Stimulated activated CD4-positive, alpha-beta T cell treated with anti-CD3 and anti-CD28 coated beads, Interleukin-12 subunit alpha, Interleukin-12 subunit beta, amount 100 ng/mL, for 24 hours (primary cell): Measurements from ENCODE around the gene RAPSN.

ENCODE experiments used
- DNase-seq, 2 experiments: peaks; one replicate each; pipeline ENCODE4 v3.0.0-alpha.2; 2020; ENCODE audit warnings: low read depth in 2 of 2

RAPSN gene

DNA sequence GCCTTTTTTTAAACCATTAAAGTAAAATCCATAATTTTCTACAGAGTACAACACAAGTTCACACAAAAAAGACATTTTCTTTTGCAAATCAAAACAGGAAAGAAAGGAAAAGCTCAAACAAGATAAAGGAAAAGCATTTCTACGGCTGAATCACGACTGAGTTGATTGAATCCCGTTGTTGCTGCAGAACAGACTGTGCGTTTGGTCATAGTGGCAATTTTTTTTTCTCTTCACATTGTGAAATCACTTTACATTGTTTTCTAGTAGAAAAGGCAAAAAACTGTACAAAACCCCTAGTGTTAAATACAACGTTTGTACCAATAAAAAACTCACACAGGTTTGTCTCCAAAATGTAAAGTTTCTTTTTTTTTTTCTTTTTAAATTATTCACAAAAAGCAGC is 17.3 kb upstream of the RAPSN start:
- DNase-seq: no peak

DNA sequence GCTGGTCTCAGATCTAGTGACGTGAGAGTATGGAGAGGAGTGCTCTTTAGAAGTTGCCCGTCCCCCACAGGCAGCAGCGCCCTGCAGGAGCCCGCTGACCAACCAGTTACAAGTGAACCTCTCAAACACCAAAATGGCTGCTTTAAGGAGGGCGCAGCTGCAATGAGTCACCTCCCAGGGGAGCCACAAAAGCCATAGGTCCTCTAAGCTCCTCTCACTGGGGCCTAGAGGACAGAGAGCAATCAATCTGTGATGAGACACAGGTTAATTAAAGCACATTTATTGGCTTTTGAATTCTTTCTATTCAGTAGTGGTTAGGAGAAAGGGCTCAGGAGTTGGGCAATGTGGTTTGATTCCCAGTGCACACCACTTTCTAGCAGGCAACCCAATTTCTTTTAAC is 15.5 kb upstream of the RAPSN start:
- no peak for DNase-seq

DNA sequence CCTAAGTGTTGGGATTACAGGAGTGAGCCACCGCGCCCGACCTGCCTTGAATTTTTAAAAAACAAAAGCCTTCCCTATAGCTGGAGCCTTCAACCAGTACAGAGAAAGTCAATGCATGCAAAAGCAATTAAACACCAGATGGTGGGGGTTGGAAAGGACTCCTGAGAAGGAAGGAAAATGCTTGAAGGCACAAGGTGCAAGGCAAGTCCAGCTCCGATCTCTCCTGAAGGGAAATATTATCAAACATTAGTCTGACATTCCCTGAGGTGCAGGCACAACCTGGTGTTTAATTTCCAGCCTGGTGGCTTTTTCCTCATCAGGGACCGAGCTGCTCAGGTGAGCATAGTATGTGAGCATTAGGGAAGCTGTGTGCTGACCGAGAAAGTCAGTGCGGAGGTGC is 12.9 kb upstream of the RAPSN start:
- DNase-seq: no peak

DNA sequence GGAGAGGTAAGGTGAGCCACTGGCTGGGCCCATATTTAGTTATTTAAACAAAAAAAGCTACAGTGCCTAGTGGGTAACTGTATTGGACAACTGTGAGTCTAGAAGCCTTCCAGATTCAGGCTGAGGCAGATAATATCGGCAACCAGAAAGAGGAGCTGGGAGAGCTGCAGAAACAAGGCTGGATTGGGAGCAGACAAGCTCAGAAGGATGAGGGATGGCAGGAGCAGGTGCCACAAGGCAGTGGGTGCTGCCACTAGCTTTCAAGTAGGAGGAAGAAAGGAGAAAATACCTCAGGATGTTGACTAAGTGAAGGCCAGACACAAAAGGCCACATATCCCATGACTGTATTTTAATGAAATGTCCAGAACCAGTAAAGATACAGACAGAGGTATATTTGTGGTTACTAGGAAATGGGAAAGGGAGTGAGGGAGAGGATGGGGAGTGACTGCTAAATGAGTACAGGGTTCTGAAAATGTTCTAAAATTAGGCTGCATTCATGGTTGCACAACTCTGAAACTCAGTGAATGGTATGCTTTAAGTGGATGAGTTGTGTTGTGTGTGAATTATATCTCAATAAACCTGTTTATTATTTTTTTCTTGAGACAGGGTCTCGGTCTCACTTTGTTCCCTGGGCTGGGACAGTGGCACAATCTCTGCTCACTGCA is 11.8 kb upstream of the RAPSN start:
- no peak for DNase-seq

DNA sequence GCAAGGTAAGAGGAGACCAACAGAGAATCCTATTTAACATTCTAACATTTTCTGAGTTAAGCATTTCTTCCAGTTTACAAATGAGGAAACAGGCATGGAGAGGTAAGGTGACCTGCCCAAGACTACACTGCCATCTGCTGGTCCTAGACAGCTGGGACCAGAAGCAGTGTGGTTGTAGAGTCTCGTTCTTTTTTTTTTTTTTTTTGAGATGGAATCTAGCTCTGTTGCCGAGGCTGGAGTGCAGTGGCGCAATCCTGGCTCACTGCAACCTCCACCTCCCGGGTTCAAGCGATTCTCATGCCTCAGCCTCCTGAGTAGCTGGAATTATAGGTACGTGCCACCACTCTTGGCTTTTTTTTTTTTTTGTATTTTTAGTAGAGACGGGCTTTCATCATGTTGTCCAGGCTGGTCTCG is 5.3 kb upstream of the RAPSN start:
- DNase-seq: peak; percentile 35 to 42

DNA sequence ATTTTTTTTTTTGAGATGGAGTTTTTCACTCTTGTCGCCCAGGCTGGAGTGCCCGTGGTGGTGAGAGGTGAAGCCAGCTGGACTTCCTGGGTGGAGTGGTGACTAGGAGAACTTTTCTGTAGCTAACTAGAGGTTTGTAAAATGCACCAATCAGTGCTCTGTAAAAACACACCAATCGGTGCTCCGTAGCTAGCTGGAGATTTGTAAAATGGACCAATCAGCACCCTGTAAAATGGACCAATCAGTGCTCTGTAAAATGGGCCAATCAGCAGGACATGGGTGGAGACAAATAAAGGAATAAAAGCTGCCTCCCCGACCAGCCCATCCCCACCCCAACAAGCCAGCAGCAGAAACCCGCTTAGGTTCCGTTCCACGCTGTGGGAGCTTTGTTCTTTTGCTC is 4.4 kb upstream of the RAPSN start:
- no peak for DNase-seq

DNA sequence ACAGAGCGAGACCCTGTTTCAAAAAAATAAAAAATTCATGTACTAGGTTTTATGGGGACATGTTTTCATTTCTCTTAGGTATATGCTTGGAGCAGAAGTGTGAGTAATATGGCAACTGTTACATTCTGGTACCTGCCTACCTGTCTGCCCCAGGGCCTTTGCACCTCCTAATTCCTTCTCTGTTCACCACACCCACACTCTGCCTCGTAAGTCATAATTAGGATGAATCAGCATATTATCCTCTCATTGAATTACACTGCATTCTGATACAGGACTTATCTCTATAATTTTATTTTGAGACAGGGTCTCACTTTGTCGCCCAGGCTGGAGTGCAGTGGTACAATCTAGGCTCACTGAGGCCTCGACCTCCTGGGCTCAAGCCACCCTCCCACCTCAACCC is 3.1 kb upstream of the RAPSN start:
- no peak for DNase-seq

DNA sequence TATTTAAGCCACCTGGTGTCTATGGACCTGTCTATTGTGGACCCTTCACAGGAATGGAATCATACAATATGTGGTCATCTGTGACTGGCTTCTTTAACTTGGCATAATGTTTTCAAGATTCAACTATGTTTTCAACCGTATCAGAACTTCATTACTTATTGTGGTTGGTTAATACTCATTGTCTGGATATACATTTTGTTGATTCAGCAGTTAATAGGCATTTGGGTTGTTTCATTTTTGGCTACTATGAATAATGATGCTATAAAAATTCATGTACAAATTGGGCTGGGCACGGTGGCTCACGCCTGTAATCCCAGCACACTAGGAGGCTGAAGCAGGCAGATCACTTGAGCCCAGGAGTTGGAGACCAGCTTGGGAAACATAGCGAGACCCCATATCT is 2.5 kb upstream of the RAPSN start:
- no peak for DNase-seq

DNA sequence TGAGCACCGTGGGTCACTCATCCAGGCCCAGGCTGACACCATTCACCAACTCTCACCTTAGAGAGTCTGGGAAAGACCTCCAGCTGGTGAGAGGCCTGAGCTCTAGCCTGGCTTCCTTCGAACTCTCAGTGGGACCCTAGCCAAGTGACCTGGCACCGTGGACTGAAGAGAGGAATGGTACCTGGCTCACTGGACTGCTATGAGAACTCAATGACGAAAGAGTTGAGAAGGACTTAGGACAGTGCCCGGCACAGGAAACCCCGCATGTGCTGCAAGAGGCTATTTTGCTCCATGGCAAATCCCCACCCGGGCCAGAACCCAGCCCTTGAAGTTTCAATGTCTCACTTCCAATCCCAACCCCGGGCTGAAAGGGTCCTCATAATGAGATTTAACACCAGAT is 605 bp upstream of the RAPSN start:
- no peak for DNase-seq

DNA sequence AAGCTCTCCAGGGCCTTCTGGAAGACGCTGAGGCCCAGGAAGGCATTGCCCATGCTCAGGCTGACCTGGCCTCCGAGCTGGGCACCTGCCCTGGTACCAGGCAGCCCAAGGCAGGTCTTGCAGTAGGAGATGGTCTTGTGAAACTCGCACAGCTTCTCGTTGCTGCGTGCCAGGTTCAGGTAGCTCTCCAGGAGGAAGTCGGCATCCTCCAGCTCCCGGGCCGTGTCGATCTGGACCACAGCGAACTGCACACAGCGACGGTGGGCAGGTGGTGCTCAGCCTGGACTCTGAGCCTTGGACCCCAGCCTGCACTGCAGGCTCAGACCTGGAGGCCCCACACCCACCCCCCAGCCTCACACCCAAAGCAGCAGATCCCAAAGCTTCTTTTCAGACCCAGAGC is 1.0 kb downstream of the RAPSN start:
- no peak for DNase-seq

DNA sequence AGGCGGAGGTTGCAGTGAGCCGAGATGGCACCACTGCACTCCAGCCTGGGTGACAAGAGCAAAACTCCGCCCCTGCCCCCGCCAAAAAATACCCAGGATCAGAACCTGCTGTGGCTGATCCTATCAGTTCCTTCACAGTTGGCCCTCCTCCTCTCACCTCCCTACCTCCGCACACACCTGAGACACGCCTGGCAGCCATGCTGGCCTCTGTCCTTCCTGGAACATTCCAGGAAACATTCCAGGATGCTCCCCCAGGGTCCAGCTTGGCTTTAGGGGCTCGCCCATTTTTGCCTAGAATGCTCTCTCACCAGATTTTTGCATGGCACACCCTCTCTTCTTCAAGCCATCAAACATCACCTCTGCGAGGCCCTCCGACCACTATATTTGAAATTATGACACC is 2.1 kb downstream of the RAPSN start:
- no peak for DNase-seq

DNA sequence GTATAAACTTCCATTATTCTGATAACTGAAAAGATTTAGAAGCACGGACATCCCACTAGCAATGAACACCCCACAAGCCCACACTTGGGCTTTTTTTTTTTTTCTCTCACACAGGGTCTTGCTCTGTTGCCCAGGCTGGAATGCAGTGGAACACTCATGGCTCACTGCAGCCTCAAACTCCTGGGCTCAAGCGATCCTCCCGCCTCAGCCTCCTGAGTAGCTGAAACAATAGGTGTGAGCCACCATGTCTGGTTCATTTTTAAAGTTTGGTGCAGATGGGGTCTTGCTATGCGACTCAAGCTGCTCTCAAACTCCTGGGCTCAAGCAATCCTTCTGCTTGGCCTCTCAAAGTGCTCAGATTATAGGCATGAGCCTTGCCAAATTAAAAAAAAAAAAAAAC is 3.1 kb downstream of the RAPSN start:
- DNase-seq: no peak

DNA sequence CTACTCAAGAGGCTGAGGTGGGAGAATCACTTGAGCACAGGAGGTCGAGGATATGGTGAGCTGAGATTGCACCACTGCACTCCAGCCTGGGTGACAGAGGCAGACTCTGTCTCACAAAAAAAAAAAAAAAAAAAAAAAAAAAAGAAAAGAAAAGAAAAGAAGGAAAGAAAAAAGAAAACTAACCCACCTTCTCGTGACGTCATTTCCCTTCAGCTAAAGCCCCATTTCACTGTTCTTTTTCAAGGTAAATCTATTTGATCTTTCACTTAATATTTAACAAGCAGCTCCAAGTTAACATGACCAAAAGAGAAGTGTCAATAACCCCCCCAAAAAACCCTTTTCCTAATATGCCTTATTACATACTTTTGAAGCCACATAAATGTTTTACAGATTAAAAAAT is 5.1 kb downstream of the RAPSN start:
- no peak for DNase-seq

DNA sequence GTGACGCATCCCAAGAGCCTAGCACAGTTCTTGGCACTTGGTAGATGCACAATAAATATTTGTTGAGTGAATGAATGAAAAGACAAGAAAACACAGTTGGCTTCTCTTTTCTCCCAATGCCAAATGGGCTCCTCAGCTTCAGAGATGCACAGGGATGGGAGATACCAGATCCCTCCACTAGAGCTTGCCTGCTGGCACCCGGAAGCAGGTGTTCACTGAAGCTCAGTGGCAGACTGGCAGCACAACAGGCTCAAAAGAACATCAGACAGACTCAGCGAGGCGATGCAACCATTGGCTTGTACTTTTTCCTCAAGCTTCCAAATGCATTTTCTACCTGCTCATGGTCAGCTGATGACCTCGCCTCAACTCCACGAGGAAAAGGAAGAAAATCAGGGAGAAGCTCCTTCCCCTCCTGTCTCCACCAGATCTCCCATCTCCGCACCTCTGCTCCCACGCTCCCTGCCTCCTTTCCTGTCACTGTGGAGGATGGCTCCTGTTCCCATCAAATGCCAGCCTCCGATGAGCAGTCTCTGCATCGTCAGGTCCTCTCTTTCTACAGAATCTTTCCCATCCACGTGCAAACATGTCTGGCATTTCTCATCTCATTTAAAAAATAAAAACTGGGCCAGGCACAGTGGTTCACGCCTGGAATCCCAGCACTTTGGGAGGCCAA is 5.8 kb downstream of the RAPSN start:
- no peak for DNase-seq

DNA sequence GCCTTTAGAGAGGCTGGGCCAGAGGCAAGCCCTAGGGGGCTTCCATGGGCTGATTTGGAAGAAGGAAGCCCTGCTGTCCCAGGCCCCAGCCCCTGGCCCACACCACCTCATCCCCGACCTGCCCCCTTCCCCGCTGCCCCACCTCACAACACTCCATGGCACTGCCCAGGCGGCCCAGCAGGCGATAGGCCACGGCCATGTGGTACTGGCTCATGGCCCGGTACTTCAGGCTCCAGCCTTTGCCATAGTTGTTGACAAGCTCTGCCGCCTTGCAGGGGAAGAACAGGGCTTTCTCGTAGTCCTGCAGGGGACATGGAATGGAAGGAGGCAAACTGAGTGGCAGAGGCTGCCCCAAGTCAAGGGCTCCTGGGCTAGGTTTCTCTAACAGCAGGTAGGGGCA is 6.4 kb downstream of the RAPSN start:
- no peak for DNase-seq

DNA sequence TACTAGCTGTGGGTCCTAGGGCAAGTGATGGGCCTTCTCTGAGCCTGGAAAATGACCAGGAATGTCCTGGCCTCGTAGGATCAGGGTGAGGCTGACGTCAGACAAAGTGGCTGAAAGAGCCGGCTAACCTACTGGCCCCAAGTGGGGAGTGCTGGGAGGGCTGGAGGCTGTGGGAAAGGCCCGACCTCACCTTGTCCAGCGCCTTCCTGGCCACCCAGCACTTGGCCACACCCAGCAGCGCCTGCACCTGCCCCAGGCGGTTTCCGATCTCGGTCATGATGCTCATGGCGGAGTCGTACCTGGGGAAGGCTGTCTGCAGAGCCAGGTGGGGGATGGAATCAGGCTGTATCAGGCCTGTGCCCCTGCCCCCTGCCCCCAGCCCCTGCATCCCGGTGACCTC is 7.5 kb downstream of the RAPSN start:
- no peak for DNase-seq

DNA sequence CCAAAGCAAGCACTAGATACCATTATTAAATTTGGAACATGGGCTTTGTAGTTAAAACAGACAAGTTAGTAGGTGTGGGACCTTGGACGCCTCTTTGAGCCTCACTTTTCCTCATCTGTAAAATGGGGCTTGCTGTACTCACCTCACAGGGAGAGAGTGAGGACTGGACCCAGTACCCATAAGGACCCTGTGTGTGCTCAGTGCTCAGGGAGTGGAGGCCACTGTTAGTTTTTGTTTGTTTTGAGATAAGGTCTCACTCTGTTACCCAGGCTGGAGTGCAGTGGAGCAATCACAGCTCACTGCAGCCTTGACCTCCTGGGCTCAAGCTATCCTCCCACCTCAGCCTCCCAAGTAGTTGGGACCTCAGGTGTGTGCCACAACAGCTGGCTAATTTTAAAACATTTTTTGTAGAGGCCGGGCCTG is 8.9 kb downstream of the RAPSN start:
- no peak for DNase-seq

DNA sequence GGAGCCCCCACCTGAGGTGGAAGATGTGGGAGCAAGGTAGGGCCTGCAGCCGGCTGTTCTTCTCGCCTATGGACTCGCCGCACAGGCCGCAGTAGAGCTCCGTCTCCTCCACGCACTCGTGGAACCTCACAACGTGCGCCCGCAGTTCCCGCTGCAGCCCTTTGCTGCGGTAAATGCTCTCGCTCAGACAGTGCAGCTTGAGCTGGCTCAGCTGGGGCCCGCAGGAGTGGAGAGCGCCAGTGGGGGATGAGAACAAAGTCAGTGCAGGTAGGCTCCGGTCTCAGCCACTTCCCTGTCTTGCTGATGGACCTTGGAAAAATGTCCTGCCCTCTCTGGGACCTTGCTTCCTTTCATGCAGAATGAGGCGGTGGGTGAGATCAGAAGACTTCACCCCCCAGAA is 10.2 kb downstream of the RAPSN start:
- no peak for DNase-seq

DNA sequence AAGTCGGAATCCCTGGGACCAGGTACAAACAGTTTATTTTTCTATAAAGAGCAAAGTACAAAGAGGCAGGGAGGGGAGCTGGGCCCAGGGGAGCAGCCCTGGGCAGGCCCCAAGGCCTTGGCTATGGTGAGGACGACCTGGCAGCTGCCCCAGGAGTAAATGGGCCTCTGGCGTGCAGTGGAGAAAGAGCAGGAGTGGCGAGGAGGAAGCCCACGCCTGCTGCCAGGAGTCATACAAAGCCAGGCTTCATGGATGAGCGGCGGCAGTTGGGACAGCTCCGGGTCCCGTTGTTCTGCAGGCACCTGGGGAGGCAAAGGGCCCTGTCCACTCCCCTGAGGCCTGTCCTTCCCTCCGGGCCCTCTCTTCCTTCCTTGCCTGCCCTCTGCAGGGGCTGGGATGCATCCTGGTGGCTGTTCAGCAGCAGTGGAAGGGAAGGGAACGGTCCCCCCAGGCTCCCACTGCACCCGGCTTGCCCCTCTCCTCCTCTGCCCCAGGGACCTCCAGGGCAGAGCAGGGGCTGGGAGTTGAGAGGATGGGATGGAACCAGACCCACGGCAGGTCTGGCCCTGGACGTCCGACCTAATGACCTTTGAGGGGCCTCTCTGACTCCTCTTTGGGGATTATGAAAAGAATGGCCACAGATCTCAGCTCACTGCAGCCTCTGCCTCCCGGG is 11.1 kb downstream of the RAPSN start:
- DNase-seq: no peak

DNA sequence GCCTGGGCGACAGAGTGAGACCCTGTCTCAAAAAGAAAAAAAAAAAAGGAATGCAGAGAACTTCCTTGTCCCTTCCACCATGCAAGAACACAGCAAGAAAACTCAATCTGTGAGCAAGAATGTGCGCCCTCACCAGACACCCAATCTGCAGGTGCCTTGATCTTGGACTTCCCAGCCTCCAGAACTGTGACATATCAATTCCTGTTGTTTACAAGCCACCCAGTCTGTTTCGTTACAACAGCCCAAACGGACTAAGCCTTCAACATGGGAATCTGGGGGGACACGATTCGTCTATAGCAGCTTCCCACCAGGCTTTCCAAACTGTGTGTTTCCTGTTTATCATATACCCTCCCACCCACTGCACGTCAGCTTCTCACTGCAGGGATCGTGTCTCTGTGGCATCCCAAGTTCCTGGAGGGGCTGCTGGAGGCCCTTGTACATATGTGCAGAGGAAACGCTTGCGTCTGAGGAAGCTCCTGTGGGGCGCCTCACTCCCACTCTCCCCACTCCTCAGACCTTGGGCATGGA is 11.7 kb downstream of the RAPSN start:
- DNase-seq: no peak

DNA sequence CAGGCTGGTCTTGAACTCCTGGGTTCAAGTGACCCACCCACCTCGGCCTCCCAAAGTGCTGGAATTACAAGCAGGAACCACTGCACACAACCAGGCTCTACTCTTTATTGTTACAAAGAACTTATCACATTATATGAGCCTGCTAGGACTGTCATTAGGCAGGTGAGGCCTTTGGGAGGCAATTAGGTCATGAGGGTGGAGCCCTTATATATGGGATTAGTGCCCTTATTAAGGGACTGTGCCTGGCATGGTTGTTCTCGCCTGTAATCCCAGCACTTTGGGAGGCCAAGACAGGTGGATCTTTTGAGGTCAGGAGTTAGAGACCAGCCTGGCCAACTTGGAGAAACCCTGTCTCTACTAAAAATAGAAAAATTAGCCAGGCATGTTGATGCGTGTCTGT is 12.2 kb downstream of the RAPSN start:
- no peak for DNase-seq

DNA sequence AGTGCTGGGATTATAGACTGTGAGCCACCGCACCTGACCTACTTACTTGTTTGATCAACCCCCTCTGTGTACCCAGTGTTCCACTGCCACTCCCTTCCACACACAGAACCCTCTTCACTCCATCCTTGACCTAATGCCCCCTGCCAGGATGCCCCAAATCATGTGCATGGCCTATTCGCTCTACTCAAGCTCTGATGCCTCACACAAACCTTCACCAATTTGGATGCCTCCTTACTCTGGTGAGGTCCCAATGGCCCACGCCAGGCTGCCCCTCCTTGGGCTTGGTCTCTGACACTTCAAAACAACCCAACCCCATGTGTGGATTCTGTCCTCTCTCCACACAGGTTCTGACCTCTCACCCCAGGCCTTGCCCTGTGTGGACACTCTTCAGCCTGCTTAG is 13.2 kb downstream of the RAPSN start:
- no peak for DNase-seq
